ENCODE results near the gene ARHGEF37.

ARHGEF37 gene

DNA sequence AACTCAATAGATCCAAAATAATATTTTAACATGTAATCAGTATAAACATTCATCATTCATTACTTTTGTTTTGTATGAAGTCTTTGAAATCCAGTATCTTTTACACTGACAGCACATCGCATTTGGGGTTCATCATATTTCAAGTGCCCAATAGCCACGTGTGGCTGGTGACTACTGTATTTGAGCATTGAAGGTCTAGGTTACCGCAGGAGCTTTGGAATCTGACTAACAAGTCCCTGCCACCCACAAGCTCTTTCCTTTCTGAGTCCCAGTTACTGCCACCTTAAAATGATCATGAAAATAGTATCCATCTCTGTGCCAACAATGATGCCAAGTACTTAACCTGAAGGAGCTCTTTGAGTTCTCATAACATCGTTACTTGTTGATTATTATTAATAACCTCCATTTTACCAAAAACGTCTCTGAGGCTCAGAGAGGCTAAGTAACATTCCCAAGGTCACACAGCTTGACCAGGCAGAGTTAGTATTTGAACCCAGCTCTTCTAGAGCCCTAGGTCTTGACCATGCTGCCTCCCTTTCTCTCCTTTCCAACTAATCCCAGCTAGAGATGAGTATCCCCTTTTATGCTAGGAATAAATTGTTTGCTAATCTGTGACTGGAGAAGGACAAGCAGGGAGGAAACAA, 24.2 kb downstream of the ARHGEF37 start:
- no peak for DNase-seq

DNA sequence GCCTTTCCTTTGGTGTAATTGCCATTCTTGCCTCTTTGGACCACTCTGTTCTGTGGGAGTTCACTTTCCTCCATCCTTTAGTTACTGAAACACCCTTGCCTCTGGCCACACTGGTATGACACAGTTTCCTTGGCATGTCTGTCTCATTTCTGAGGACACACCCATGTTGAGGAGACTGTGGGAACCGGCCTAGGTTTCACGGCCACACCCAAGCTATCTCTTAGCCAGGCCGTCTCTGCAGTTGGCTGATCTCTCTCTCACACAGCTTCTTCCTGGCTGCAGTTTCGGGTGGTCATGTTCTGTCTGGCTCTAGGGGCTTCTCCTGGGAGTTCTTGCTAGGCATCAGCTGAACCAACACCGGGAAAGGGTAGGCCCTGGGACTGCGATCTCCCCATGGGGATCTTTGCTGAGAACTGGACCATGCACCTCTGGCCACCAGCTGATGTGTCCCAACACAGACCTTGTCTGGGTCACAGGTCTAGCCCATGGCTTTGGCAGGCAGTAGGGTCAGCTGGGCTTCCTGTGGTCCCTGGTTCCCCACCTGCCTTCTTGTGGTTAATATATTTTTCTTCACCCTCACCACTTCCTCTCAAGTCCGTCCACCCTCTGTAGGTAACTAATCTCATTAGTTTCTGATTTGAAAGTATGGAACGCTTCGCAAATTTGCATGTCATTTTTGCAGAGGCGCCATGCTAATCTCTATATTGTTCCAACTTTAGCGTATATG, 24.9 kb downstream of the ARHGEF37 start:
- DNase-seq: peak in 1 of 2 donors; percentile 16

DNA sequence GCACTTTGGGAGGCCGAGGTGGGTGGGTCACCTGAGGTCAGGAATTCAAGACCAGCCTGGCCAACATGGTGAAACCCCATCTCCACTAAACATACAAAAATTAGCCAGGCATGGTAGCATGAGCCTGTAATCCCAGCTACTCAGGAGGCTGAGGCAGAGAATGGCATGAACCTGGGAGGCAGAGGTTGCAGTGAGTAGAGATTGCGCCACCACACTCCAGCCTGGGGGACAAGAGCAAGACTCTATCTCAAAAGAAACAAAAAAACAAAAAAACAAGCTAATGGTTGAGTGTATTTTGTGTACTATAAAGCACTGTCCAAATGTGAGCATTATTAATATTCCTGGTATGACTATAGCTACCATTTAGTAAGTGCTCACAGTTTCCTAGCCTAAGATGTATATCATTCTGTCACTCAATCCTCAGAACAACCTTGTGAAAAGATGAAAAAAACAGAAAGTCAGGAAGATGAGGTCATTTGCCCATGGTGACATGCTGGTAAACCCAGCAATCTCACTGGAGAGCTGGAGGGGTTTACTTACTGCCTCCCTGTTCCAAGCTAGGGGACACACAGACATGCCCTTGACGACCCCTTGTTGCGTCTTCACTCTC, 27.7 kb downstream of the ARHGEF37 start:
- no peak for DNase-seq

DNA sequence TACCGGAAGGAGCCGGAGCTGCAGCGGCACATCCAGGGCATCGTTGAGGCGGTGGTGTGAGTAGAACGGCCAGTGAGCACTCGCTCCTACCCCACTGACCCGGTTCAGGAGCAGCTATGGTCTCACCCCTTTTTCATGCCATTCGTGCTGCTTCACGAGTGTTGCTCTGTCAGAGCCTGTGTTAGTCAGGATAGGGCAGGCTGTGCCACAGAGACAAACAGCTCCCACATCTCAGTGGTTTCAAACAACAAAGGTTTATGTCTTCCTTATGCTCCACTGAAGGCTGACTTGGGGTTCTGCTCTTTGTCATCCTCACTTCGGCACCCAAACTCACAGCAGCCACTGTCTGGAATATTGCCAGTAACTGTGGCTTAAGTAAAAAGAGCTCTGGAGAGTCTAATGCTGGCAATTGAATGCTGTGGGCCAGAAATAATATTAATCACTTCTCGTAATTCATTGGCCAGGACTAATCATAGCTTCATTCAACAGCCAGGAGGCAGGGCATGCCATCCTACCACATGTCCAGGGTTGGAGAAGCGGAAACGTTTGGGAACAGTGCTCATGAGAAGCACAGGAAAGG, 28.4 kb downstream of the ARHGEF37 start:
- no peak for DNase-seq

DNA sequence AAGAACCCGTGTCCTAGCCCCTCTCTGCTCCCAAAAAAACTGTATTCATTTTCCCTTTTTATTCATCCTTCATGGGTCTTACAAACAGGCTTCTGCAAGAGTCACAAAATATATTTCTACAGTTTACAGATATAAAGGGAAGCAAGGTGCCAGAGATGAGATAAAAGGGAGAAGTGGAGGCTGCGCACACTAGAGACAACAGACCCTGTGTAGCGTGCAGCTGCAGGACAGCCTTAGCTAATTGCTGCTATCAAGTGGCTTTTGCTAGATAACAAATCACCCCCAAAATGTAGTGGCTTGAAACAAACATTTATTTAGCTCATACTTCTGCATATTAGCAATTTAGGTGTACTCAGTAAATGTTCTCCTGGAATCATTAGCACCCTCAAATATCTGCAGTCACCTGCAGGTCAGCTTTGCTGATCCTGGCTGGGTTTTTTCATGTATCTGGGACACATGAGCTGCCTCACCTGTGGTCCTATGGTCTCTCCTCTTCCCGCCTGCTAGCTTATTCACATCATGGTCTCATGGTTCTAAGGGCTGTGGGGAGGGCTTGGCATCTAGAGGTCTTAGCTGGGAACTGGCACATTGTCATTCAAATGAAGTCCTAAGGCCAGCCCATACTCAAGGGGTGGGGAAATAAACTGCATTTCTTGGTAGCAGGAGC, 29.4 kb downstream of the ARHGEF37 start:
- no peak for DNase-seq

DNA sequence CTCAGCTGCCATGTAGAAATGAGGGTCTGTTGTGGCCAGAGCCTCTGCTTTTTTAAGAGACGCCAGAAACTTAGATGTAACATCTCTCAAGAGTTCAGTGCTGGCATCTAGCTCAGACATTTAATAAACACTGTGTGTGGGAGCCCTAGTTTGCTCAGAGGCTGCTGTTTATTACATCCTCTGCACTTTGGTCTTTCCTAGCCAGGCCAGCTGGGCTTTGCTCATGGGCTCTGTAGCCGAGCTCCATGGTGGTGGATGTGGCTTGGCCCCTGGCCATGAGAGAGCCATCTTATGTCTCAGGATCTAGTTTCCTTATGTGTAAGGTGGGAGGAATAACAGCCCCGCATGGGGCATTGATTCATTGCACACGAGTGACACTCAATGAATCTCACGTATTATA, 30.0 kb downstream of the ARHGEF37 start:
- DNase-seq: no peak

DNA sequence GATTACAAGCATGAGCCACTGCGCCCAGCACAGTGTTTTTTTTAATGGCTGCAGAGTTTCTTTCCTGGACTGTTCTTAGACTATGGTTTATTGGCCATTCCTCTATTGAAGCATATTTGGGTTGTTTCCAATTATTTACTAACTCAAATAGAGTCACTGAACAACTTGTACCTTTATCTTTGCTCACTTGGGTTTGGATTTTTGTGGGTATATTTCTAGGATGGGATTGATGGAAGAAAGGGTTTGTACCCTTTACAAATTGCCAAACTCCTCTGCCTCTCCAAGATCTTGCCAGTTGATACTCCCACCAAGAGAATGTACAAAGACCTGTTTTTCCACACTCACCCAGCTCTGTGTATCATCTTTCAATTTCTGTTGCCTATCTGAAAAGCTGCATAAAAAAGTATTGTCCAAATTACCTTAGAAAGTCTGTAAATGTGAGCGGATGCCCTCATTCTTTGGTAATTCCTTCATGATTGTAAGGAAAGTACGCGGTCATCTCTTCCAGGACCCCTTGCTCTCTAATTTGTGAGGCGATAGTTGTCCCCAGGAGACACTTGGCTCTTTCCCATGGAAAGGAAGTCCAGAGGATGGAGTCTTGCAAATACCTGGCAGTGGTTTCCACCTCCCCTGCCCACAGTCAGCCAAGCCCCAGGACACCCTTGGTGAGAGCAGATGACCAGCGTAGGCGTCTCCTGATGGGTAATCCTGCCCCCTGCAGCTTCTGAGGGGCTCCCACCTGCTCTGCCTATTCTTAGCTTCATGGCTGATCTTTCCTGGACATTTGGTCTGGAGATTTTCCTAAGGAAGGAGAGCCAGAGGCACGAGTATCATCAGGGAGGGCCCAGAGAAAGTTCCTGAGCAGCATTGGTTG, 33.0 kb downstream of the ARHGEF37 start:
- DNase-seq: no peak

DNA sequence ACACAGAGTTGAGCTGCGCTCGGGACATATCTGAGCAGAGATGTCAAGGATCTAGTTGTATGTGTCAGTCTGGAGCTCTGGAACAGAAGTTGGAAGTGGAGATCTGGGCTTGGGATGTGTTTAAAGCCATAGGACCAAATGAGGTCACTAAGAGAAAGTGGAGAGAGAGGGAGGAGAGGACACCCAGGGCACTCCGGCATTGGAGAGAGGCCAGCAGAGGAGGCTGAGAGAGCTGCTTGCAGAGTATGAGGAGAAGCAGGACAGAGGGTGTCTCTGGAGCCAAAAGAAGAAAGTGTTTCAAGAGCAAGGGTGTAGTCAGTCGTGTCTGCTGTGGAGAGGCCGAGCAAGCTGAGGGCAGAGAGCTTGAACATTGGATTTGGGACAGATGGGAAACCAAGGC, 34.7 kb downstream of the ARHGEF37 start:
- DNase-seq: no peak

DNA sequence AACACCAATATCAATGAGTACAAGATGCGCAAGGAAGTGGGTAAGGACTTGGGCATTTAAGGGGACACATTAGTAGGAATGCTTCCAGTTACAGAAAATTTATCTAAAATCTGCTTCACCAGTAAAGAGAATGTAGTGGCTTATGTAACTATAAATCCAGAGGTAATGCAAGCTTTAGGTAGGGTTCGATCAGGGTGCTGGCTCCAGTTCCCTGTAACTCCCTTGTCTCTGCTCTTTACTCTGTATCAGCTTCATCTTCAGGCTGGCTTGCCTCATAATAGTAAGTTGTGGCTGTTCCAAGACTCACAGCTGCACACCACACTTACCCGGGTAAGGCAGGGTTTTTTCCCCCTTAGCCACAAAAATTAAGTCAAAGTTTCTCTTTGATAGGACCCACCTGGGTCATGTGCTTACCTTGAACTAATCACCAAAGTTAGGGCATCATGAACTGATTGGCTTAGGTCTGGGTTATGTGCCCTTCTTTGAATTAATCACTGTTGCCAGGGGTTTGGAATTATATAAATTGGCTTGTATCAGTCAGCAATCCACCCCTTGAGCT, 35.5 kb downstream of the ARHGEF37 start:
- DNase-seq: no peak

DNA sequence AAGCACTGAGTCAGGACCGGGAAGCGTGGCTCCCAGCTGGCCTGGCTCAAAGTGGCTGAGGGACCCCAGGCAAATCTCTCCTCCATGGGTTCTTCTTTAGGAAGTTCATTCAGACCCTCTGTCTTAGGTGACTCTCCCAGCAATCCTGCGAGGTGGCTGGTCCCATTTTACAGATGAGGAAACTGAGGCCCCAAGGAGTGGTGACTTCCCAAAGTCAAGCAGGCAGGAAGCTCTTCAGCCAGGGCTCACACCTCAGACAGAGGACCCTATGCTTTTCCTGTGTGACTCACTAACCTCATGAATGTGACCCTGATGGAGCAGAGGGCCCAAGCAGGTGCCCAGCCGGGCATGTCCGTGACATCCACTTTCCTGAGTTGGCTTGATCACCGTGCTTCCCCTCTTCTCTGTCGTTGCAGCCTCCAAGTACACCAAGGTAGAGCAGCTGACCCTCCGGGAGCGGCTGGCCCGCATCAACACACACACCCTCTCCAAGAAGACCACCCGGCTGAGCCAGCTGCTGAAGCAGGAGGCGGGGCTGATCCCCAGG, 36.5 kb downstream of the ARHGEF37 start:
- DNase-seq: no peak

DNA sequence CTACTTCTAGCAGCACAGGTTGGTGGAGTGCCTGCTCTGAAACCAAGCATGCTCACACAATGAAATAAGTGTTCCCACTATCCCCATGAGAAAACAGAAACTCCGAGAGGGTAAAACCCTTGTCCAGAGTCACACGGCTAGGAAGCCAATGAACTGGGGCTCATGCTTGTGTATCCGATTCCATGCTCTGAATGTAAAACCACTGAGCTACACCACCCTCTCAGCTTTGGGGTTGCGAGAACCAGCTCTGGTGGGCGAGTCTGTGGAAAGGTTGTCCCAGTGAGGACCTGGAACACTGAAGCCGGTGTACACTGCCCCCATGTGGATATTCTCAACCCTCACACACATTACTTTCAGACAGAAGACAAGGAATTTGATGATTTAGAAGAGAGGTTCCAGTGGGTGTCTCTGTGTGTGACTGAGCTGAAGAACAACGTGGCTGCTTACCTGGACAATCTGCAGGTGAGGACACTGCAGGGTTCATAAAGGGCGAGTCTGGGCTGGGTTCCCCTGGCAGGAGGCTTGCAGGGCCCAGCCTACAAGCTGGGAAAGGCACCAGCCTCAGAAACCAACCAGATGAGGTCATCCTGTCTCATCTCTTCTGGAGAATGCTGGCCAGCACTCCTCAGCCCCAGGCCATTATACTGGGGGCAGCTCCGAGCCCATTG, 37.4 kb downstream of the ARHGEF37 start:
- peak in 1 of 2 donors; percentile 27 for DNase-seq

DNA sequence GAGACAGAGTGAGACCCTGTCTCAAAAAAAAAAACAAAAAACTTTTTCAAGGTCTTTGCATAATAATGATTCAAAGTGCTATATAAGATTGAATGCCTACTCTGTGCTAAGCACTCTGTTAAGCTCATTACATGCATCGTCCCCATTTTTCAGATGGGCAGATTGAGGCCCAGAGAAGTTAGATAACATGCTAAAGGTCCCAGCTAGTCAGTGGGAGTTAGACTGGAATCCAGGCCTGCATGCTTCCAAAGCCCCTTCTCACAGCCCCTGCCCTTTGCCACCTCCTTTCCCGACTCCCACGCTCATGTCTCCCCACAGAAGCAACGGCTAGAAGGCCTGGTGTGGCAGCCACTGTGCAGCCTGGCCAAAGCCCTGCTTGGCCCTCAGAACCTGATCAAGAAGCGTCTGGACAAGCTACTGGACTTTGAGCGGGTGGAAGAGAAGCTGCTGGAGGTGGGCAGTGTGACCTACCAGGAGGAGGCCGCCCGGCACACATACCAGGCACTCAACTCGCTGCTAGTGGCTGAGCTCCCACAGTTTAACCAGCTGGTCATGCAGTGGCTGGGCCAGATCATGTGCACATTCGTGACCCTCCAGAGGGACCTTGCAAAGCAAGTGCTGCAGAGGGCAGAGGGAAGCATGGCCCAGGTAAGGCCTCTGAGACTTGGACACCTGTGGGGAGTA, 40.3 kb downstream of the ARHGEF37 start:
- no peak for DNase-seq

DNA sequence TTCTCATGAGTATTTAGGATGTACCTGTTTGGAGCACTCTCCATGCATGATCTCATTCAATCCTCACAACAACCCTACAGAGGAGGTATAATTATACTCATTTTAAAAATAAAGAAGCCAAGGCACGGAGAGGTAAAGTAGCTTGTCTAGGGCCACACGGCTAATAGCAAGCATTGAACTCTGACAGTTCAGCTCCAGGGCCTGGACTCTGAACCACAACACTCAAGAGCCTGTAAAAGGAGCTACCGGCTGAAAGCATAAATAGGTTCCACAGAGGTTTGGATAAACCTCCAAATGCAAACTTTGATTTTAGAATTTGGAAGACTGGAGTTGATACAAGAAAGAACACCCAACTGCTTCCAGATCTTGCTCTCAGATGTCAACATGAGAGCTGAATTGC, 41.2 kb downstream of the ARHGEF37 start:
- DNase-seq: no peak

DNA sequence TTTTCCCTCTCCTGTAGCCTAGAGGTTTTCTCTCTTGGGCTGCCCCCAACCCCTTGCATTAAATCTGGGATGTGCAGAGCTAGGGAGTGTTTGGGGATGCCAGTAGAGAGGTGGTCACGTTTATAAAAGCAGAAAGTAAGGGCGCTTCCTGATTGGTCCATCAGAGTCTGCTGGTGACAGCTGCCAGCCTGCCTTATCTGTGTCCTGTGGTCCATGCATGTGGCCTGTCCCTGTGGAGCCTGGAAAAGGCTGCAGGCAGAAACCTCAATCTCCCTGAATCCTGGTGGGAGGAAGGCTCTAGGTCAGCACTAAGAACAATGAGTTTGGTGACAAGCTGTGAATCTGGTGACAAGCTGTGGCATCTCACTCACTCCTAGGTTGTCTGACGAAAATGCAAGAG, 42.2 kb downstream of the ARHGEF37 start:
- no peak for DNase-seq

DNA sequence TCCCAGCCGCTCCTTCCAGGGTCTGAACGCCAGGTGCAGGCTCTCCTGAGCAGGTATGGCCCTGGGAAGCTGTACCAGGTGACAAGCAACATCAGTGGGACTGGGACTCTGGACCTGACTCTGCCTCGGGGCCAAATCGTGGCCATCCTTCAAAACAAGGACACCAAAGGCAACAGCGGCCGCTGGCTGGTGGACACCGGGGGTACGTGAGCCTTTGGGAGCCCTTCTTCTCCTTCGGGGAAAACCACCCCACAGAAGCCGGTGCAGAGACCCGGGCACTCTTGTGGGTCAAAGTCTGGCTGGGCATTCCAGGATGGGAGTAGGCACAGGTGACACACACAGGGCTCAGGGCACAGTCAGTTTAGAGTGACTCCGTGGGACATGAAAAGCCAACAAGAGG, 45.8 kb downstream of the ARHGEF37 start:
- no peak for DNase-seq

DNA sequence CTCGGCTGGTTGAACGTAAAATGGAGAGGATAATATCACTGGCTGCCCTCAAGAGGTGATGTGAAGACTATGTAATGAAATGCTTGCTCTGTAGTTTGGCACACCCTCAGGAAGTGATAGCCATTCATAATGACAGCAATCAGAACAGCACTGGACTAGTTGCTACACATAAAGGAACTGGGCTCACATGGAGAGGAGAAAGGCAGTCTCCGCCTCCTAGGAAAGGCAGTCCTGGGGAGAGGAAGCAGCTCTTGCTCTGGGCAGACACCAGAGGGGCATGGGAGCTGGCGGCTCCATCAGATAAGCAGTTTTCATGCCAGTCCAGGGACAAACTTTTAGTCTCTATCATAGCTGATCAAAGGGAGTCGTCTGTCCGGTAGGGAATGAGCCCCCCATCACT, 46.9 kb downstream of the ARHGEF37 start:
- no peak for DNase-seq

DNA sequence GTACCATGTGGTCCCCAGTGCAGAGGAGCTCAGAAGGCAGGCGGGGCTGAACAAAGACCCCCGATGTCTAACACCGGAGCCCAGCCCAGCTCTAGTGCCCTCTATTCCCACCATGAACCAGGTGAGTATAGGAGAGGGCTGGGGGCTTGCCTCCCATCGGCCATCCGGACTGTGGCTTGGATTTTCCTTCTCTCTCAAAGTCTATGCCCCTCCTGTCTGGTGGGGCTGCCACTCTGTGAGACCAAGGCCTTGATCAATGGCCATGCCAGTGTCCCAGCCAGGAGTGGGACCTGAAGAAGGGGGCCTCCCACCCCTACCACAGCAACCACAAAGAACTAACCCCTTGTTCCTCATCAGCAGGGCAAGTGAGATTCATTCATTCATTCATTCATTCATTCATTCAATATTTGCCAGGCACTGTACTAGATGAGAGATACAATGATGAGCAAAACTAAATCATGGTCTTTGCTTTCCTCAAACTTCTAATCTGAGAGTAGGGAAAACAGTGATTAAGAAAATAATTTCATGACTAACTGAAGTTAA, 47.6 kb downstream of the ARHGEF37 start:
- no peak for DNase-seq

DNA sequence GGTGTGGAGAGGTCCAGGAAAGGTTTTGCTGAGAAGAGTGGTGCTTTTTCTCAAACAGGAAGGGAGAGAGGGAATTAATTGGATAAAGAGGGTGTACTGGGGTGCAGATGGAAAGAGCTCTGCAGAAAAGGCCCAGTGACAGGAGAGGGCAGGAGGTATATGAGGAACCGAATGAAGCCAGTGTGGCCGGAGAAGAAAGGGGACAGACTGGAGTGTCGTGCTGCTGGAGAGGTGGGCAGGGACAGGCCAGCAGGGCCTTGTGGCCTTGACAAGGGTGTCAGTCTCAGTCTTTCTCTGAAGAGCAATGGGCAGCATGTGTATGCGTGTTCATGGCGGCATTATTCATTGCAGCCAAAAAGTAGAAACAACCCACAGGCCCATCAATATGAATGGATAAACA, 48.1 kb downstream of the ARHGEF37 start:
- no peak for DNase-seq

DNA sequence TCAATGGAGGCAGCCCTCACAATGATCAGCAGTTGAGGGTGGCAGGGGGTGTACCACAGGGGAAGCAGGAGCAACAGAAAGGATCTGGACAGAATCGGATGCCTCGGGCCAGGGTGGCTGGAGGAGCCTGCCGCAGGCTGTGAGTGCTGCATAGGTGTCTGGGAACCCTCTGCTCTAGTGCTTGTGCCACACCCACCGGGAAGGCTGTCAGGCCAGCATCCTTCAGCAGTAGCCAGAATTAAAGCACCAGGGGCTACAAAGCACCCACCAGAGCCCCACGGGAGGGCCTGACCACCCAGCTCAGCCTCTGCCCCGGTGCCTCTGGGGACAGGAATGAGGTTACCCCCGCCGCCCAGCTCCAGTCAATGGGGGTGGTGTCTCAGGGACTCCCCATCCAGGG, 49.0 kb downstream of the ARHGEF37 start:
- DNase-seq: no peak

DNA sequence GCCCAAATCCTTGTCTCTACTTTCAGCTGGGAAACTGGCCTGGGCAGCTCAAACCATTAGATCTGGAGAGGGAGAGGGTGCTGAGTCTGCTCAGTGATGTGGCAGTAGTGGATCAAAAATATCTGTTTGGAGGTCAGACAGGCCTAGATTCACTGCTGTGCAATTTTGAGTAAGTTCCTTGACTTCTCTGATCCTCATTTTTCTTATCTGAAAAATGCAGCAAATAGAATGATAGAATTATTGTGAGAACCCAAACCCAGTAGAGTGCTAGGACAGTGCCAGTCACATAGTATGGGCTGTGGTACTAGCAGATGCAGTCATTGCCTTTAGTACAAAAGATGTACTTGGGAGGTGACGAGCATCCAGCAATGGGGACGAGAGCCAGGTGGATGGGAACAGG, 50.2 kb downstream of the ARHGEF37 start:
- DNase-seq: no peak
